K562 (cell line): Measurements from ENCODE around the gene SDF4. TPM values are rescaled to one million over a fixed set of nuclear protein-coding genes. Genes with fewer than 3 reads are reported as not detected.

Experiments
- CREB1 ChIP-seq, 2 experiments: sonication (generic) in 1 of 2; formaldehyde crosslinking in 1 of 2; IDR thresholded peaks; 2 replicates each; pipeline versions ENCODE4 v1.6.1 to v1.8.0; 2012 to 2022; ENCODE audit warnings: inconsistent platforms in 1 of 2, mild to moderate bottlenecking in 1 of 2, missing genetic modification reagents in 1 of 2, moderate library complexity in 1 of 2
- FOSL1 ChIP-seq: fragments of 200-800 bp; sonication (Bioruptor generic); conservative IDR thresholded peaks from 2 replicates; pipeline ENCODE4 v1.6.1; 2016; ENCODE audit warnings: missing genetic modification characterization, missing compliant biosample characterization
- NEUROD1 ChIP-seq: fragments of 150-350 bp; IDR thresholded peaks from 2 replicates; pipeline ENCODE4 v1.6.1; 2014; ENCODE audit warnings: borderline replicate concordance, low read length, low read depth; ENCODE audit not compliant: partially characterized antibody
- SMAD1 ChIP-seq: fragments of 150-350 bp; IDR thresholded peaks from 2 replicates; pipeline ENCODE4 v1.6.1; 2014; ENCODE audit warnings: low read length, low read depth; ENCODE audit not compliant: partially characterized antibody
- SOX6 ChIP-seq: fragments of 450-650 bp; IDR thresholded peaks from 2 replicates; pipeline ENCODE4 v1.6.1; 2014; ENCODE audit warnings: mild to moderate bottlenecking
- TARDBP ChIP-seq: fragments of 450-650 bp; IDR thresholded peaks from 2 replicates; pipeline ENCODE4 v1.6.1; 2016
- ZNF165 ChIP-seq: fragments of 250-450 bp; sonication (Bioruptor Pico); IDR thresholded peaks from 2 replicates; pipeline ENCODE4 v1.4.0; 2020; ENCODE audit warnings: borderline replicate concordance
- ZNF239 ChIP-seq: fragments of 250-450 bp; sonication (Bioruptor Pico); IDR thresholded peaks from 2 replicates; pipeline ENCODE4 v1.4.0; 2020; ENCODE audit warnings: mild to moderate bottlenecking
- ZNF407 ChIP-seq: fragments of 450-650 bp; IDR thresholded peaks from 2 replicates; pipeline ENCODE4 v1.6.1; 2016; ENCODE audit warnings: low read depth
- polyA plus RNA-seq, 8 experiments: library from polyadenylated mRNA; depleted of rRNA in 4 of 8; stranded (reverse) in 5 of 8; unstranded in 3 of 8; fragments of >200 nt; fragmentation: Nextera tagmentation in 2 of 8; fragmentation: Illumina TruSeq in 1 of 8; extraction: Ambion mirVana in 2 of 8; extraction: Trizol in 1 of 8; gene quantifications; 2 replicates each; pipeline versions ENCODE4 v1.2.1 to v1.2.3, GENCODE V29; 2011 to 2014; ENCODE audit warnings: inconsistent platforms in 1 of 8, missing spikeins in 1 of 8
- total RNA-seq, 7 experiments: library from RNA; depleted of rRNA in 6 of 7; stranded (reverse); fragments of >200 nt in 6 of 7; fragmentation: Illumina TruSeq in 2 of 7; extraction: Trizol in 2 of 7; gene quantifications; 2 replicates each; pipeline versions ENCODE4 v1.2.1 to v1.2.3, GENCODE V29; 2011 to 2021; ENCODE audit warnings: low replicate concordance in 1 of 7
- TF ChIP-seq, protein P1 (sequence below): fragments of 250-450 bp; sonication (Bioruptor Pico); IDR thresholded peaks from 2 replicates; pipeline ENCODE4 v1.4.0; 2020; ENCODE audit warnings: borderline replicate concordance
- TF ChIP-seq, protein P2 (sequence below): fragments of 450-650 bp; IDR thresholded peaks from 2 replicates; pipeline ENCODE4 v1.6.1; 2017; ENCODE audit warnings: antibody characterized with exemption, mild to moderate bottlenecking

SDF4 gene
- total and polyA plus RNA-seq, 9 of the 15 experiments (the other 6 are each of a cell fraction or from before 2014, with no cell fraction given), result 0.35 to 160 (median 65.2) TPM

GRCh38 chr1:1231400-1232207 is at the start of gene SDF4 (continued):
- TF ChIP-seq ZNF407 (no peak), SMAD1 (peak; percentile 54), SOX6 (peak; percentile 63), ZNF165 (CRISPR knock-in tag) (peak; percentile 67; the same call in 1 of the 2 replicates), ZNF239 (CRISPR knock-in tag) (peak; percentile 20; the same call in 1 of the 2 replicates), TARDBP (0 out of 2 replicates have a peak, but pooled peaks have one; percentile 32), NEUROD1 (peak; percentile 74), CREB1 (IDR thresholded peaks at IDR 0.05) (peak; percentile 82), CREB1 (CRISPR knock-in tag; IDR thresholded peaks at IDR 0.05) (peak; percentile 82), FOSL1 (tag) (no peak; the same call in 1 of the 2 replicates)
- TF ChIP-seq, protein P1, sequence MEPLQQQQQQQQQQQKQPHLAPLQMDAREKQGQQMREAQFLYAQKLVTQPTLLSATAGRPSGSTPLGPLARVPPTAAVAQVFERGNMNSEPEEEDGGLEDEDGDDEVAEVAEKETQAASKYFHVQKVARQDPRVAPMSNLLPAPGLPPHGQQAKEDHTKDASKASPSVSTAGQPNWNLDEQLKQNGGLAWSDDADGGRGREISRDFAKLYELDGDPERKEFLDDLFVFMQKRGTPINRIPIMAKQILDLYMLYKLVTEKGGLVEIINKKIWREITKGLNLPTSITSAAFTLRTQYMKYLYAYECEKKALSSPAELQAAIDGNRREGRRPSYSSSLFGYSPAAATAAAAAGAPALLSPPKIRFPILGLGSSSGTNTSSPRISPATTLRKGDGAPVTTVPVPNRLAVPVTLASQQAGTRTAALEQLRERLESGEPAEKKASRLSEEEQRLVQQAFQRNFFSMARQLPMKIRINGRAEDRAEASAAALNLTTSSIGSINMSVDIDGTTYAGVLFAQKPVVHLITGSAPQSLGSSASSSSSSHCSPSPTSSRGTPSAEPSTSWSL, result peak; percentile 49; the same call in 1 of the 2 replicates
- TF ChIP-seq, protein P2, sequence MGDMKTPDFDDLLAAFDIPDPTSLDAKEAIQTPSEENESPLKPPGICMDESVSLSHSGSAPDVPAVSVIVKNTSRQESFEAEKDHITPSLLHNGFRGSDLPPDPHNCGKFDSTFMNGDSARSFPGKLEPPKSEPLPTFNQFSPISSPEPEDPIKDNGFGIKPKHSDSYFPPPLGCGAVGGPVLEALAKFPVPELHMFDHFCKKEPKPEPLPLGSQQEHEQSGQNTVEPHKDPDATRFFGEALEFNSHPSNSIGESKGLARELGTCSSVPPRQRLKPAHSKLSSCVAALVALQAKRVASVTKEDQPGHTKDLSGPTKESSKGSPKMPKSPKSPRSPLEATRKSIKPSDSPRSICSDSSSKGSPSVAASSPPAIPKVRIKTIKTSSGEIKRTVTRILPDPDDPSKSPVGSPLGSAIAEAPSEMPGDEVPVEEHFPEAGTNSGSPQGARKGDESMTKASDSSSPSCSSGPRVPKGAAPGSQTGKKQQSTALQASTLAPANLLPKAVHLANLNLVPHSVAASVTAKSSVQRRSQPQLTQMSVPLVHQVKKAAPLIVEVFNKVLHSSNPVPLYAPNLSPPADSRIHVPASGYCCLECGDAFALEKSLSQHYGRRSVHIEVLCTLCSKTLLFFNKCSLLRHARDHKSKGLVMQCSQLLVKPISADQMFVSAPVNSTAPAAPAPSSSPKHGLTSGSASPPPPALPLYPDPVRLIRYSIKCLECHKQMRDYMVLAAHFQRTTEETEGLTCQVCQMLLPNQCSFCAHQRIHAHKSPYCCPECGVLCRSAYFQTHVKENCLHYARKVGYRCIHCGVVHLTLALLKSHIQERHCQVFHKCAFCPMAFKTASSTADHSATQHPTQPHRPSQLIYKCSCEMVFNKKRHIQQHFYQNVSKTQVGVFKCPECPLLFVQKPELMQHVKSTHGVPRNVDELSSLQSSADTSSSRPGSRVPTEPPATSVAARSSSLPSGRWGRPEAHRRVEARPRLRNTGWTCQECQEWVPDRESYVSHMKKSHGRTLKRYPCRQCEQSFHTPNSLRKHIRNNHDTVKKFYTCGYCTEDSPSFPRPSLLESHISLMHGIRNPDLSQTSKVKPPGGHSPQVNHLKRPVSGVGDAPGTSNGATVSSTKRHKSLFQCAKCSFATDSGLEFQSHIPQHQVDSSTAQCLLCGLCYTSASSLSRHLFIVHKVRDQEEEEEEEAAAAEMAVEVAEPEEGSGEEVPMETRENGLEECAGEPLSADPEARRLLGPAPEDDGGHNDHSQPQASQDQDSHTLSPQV, result 0 out of 2 replicates have a peak, but pooled peaks have one; percentile 17
